NOMO-1 treated with DMSO at 0.1 percent for 48 hours (cell line): ENCODE measurements around the gene ATP11A.
"Not testable (repeated sequence)": the region's sequence is repeated elsewhere in the genome, so short reads cannot be mapped to it uniquely, and the experiment has no call there.

Experiments used
- DNase-seq: peaks from one replicate; lab custom pipeline; 2025; ENCODE audit not compliant: unreplicated experiment; lab: John Stamatoyannopoulos, UW

ATP11A gene

DNA sequence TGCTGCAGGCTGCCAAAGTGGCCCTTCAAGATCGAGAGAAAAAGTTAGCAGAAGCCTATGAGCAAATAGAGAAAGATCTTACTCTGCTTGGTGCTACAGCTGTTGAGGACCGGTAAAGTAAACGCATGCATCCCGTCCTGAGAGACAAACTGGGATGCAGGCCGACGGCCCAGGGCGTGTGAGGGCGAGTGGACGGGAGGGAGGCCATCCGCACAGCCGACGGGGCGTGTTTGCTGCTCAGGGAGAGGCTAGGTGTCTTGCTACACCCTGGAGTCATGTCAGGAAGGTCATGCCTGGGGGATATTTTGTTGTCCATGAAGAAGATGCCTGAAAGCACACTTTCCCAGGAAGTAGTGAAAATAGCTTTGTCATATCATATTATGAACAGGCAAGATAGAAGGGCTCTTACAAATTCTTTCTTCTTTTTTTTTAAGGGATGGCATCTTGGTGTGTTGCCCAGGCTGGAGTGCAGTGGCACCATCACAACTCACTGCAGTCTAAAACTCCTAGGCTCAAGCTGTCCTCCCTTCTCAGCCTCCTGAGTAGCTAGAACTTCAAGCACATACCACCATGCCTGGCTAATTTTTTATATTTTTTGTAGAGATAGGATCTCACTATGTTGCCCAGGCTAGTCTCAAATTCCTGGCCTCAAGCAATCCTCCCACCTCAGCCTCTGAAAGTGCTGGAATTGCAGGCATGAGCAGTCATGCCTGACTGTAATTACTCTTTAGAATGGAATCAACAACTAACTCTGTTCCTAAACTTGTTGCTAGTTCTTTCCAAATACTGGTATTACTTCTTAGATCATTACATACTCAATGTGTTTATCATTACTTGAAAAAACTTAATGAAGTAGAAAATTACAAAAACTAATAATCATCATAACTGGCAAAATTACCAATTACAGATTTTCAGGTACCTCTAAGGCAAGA is 161.5 kb downstream of the ATP11A start:
- no peak for DNase-seq

DNA sequence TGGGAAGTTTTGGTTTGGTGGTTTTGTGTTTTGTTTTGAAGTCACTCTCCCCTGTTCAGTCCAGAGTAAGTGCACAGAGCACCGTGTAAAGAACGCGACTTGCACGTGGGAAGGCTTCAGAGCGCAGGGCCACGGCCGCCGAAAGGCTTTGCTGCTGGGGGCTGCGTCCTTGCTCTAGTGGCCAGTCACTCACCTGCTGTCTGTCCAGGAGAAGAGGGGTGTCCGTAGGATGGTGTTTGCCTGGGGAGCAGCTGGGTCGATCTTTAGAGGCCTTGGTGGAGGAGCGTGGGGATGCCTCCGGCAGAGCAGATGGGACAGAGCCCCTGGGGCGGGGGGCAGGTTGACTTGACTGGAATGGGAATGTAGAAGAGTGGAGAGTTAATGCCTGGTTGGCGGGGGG is 162.6 kb downstream of the ATP11A start:
- no peak for DNase-seq

DNA sequence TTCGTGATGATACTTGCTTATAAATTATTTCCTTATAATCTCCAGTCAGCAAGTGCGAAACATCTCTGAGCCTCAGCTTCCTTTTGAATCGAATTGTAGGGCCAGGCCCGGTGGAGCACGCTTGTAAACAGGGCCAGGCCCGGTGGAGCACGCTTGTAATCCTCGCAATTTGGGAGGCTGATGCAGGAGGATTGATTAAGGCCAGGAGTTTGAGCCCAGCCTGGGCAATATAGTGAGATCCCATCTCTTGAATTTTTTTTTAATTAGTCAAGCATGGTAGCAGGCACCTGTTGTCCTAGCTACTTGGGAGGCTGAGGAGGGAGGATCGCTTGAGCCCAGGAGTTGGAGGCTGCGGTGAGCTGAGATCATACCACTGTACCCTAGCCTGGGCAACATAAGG is 163.0 kb downstream of the ATP11A start:
- DNase-seq: no peak

DNA sequence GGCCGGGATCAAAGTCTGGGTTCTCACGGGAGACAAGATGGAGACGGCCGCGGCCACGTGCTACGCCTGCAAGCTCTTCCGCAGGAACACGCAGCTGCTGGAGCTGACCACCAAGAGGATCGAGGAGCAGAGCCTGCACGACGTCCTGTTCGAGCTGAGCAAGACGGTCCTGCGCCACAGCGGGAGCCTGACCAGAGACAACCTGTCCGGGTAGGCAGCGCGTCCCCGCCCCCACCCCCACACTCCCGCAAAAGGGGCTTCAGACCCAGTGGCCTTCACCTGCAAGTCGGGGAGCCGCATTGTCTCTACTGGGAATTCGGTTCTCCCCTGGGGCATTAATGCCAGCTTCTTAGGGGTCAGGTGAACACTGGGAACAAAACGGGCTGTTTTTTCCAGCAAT is 164.5 kb downstream of the ATP11A start:
- DNase-seq: no peak

DNA sequence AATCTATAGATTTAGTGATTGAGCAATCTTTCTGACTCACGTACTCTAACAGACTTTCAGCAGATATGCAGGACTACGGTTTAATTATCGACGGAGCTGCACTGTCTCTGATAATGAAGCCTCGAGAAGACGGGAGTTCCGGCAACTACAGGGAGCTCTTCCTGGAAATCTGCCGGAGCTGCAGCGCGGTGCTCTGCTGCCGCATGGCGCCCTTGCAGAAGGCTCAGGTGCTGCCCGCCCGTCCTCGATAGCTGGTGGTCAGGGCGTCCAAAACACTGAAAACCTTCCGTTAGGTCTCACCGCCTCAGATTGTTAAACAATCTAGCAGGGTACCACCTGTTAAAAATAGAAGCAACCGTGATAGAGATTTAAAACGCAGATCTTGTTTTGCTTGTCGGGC is 166.0 kb downstream of the ATP11A start:
- no peak for DNase-seq

DNA sequence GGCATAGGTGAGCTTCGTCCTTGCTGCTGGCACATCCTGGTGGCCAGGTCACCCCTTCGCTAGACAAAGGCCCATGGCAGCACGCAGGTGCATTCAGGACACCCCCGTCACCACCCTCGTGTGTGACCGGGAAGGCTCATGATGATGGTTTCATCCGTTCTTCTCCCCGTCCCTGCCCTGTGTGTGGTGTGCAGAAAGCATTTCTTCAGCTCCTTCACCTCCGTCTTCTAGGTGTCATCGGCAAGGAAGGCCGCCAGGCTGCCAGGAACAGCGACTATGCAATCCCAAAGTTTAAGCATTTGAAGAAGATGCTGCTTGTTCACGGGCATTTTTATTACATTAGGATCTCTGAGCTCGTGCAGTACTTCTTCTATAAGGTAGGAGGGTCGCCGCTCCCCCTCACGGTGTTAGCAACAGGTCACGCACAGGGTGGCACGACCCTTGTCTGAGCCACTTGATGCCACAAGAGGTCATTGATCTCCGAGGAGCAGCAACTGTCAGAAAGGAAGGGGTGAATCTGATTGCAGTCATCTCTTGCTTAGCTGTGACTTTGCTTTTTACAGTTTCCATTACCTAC is 168.2 kb downstream of the ATP11A start:
- DNase-seq: no peak

DNA sequence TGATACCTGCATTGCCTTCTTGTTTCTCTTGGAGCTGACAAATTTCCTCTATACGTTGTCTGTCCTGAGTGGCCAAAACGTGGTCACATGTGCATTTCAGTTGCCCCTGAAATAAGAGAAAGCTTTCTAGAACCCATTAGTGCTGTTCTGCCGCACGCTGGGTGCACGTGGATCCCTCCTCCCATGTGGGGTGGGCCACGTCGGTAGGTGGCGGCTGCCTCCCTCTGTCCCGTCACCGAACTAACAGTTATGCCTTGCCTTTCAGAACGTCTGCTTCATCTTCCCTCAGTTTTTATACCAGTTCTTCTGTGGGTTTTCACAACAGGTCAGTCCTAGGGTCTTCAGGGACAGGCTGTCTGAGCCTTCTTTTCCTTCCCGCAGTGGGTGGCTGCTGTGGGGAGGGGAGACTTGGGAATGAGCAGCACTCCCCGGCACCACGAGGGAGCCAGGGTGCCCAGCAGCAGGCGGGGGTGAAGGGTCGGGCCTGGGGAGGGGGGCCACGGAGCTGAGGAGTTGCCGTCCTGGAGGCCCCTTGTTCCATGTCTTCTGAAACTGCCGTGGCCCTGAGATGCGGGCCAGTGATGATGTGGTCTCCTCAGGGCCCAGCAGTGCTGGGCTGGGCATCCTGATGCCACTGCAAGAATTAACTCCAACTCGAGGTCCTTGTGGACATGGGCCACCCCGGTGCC is 169.4 kb downstream of the ATP11A start:
- DNase-seq: no peak

DNA sequence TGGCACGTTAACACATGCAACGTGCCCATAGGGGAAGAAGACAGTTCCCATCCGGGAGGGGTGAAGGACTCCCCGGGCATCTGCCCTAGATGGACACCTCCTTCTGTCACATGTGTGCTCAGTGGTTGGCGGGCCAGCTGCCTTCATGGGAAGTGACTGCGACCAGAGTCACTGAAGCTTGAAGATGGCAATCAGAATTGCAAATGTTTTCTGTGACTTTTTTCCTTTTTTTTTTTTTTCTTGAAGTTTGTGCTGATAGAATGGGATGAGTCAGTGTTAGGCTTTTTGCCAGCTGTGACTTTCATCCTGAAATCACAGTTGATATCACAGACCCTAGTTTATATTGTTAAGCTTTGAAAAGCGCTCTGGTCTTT is 170.0 kb downstream of the ATP11A start:
- no peak for DNase-seq

DNA sequence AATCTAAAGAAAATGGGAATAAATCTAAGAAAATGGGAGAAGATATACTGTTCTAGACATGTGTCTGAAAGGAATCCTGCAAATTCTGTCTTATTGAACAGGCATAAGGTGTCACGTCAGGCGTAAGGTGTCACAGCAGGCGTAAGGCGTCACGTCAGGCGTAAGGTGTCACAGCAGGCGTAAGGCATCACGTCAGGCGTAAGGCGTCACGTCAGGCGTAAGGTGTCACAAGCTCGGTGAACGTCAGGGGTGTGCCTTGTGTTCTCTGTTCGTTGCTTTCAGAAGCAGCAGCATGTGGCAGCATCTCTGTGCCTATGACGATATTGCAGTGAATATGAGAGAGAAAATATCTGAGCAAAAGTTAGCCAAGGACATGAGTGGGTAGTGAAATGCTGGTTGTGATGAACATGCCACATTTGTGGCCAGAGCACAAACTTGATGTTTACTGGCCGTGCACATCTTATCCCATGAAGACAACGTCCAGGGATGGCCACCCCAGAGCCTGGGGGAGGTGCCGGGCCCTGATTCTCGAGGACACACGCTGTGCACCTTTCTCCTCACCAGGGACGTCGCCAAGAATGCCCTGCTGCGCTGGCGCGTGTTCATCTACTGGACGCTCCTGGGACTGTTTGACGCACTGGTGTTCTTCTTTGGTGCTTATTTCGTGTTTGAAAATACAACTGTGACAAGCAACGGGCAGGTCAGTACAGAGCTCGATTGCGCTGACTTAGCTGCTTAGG is 172.2 kb downstream of the ATP11A start:
- no peak for DNase-seq

DNA sequence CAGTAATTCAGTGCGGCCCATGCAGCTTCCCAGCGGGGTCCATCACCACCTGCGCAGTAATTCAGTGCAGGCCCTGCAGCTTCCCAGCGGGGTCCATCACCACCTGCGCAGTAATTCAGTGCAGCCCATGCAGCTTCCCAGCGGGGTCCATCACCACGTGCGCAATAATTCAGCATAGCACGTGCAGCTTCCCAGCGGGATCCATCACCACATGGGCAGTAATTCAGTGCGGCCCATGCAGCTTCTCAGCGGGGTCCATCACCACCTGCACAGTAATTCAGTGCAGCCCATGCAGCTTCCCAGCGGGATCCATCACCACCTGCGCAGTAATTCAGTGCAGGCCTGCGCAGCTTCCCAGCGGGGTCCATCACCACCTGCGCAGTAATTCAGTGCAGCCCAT is 173.5 kb downstream of the ATP11A start:
- not testable (repeated sequence) for DNase-seq

DNA sequence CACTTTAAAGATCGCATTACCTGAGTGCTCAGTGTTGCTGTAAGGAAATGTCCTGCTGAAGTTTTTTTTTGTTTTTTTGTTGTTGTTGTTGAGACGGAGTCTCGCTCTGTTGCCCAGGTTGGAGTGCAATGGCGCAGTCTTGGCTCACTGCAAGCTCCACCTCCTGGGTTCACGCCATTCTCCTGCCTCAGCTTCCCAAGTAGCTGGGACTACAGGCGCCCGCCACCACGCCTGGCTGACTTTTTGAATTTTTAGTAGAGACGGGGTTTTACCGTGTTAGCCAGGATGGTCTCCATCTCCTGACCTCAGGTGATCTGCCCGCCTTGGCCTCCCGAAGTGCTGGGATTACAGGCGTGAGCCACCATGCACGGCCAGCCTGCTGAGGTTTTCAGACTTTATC is 175.6 kb downstream of the ATP11A start:
- not testable (repeated sequence) for DNase-seq

DNA sequence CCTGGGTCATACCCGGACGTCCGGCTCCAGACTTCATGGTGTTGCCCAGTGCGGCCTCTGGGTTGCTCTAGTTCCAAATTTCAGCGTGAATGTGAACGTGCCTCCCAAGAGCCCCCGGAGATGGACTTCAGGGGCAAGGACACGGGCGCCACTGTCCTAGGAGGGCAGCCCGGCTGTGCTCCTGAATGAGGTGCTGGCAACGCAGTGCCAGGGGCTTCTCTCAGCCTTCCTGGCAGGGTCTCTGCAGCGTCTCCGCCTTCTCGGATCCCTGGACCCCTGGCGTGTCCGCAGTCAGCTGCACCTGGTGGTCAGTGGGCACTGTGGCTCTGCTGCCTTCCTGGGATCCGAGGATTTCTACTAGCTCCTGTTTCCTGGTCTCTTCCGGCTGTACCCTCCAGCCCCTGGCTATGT is 177.5 kb downstream of the ATP11A start:
- no peak for DNase-seq

DNA sequence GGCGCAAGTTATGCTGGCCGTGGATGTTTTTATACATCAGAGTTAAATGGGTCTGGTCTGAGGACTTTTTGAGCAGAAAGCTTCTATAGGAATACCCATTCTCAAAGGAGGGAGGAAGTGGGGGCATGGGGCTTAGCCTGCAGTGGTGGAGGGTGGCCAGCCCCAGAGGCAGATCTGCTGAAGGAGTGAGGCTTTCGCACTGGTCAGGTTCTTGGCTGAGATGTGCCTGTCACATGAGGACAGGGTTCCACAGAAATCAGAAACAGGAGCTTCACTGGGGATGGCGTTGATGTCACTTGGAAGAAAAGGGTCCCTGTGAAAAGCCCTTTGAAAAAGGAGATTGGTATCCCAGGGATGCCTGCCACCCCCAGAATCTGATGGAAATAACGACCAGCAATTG is 178.5 kb downstream of the ATP11A start:
- DNase-seq: no peak

DNA sequence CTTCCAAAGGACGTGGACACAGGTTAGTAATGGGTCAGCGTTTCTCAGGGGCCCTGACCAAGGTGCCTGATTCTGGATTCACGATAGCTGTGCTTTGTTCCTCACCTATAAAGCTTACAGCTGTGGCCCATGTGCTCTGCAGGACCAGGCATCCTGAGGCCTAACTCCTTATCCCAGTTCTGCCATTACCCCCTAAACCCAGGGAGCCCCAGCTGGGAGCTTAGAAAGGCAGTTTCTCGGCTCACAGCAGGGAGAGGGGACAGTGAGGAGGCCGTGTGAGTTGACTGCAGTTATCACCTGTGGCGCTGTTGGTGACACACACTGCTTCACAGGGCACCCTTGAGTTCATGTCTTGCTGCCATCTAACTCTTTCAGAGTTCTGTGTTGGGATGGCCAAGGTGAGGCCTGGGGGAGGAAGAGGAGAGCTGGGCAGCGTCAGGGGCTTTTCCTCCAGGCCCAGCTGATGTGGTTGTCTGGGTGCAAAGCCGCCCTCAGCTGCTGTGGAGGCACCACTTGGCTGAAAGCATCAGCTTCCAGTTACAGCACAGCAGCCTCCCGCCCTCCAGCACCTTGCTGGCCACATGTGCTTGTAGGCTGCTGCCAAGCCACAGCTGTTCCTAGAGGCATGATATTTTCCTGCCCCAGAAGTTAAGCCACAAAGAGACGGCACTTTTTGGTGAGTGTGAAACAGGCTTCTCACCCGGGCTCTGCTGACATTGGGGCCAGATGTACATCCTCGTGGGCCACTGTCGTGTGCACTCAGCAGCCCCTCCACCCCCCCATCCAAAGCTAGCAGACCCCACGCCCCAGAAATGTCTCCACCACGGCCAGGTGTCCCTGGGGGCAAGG is 179.6 kb downstream of the ATP11A start:
- DNase-seq: no peak

DNA sequence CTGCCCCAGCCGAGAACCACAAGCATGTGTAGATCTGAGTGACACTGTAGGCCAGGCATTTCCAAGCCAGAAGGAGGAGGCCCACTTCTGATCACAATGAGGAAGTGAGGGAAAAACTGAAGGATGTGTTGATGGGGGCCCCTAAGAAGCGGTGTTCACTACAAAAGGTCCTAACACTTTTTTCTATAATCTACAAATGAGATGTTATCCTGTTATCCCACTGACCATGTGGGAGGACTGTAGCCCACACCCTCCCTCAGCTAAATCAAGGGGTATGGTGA is 180.2 kb downstream of the ATP11A start:
- DNase-seq: no peak

DNA sequence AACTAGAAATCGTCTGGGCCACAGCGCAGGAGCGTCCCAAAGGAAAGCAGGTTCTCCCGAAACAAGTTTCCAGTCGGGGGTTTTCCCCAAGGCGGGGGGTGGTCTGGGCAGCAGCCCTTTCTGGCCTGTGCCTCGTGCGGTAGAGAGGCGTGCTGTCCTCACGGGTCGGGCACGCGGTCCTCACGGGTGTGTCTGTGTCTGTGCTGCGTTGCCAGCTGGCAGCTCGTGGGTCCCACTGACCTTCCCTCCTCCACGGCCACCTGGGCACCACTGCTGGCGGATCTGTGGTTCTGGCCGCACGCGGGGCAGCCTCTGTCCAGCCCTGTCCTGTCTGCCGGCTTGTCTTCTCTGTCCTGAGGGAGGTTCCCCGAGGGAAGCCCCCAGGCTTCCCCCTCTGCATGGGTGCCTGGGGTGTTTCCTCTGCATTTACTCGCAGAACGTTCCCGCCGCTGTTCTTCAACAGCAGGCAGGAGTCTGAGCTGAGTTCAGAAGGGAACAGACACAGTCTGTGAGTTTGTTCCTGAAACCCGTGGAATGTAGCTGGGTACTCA is 181.0 kb downstream of the ATP11A start:
- DNase-seq: no peak

DNA sequence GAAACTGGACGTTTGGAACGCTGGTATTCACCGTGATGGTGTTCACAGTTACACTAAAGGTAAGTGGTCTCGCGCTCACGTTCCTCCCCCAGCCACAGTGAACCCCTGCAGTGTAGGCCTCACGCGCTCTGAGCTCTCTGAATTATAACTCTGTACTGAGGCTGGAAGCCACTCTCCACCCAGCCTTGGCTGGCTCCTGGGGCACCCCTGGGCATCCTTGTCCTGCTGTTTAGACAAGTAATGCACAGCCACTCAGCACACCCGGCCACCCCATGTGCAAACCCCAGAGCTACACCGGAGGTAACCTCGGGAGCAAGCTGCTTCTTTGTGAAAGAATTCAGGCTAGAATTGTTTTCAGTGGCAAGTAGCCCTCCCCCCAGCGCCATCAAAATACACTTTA is 181.9 kb downstream of the ATP11A start:
- DNase-seq: no peak

DNA sequence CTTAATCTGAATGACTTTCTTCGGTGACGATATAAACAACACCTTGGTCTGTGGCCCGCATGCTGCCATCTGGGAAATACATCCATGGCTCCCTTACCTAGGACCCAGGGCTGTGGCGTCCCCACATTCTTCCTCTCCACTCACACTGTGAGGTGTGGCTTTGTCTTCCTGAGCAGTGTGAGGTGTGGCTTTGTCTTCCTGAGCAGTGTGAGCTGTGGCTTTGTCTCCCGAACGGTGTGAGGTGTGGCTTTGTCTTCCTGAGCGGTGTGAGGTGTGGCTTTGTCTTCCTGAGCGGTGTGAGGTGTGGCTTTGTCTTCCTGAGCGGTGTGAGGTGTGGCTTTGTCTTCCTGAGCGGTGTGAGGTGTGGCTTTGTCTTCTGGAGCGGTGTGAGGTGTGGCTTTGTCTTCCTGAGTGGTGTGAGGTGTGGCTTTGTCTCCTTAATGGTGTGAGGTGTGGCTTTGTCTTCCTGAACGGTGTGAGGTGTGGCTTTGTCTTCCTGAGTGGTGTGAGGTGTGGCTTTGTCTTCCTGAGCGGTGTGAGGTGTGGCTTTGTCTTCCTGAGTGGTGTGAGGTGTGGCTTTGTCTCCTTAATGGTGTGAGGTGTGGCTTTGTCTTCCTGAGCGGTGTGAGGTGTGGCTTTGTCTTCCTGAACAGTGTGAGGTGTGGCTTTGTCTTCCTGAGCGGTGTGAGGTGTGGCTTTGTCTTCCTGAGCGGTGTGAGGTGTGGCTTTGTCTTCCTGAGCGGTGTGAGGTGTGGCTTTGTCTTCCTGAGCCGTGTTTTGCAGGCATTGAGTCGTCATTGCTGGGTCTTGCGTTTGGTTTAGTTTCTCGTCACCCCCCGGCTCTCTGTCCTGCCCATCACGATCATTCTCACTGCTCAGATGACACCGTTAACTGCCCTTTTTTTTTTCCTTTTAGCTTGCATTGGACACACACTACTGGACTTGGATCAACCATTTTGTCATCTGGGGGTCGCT is 183.1 kb downstream of the ATP11A start:
- not testable (repeated sequence) for DNase-seq
